Measurements from ENCODE around the gene DOCK7. TPM values are rescaled to one million over a fixed set of nuclear protein-coding genes. Genes with fewer than 3 reads are reported as not detected.
A peak's percentile ranks its signal among the peaks of the same experiment; 100 is the strongest.

DOCK7 gene
- polyA plus RNA-seq, 1 experiment: 56.5 TPM

- no peak for TF ChIP-seq CTCF (IDR thresholded peaks at IDR 0.05; ENCODE audit: insufficient read depth, low read depth, low read length)
- ChIA-PET POLR2A (no interaction called here), CTCF (no interaction called here)
- H3K36me3 ChIP-seq (ENCODE audit: control insufficient read depth, insufficient read depth, low read length): 0 out of 2 replicates have a peak, but pooled peaks cover 1% of the 10 kb centered on the region
- no peak overlapping the region for H3K4me3 ChIP-seq (ENCODE audit: low read depth, low read length)
- DNase-seq (ENCODE audit: low read depth): no peak
- no peaks in the 10 kb centered on the region for H3K27me3 ChIP-seq (ENCODE audit: control insufficient read depth, insufficient read depth, low read length)
Observed at GRCh38 chr1:62516600-62516999, 171.6 kb downstream of the DOCK7 start.

- TF ChIP-seq CTCF (IDR thresholded peaks at IDR 0.05; ENCODE audit: insufficient read depth, low read depth, low read length): no peak
- ChIA-PET CTCF (interaction anchor here (1.4 to 1.6 kb wide), 2 partner anchors 11 to 232 kb away, joined by 4 to 8 read pairs; no protein-coding TSS in a partner anchor), POLR2A (no interaction called here)
- Histone ChIP-seq H3K4me3 (ENCODE audit: low read depth, low read length) (no peak overlapping the region), H3K36me3 (ENCODE audit: control insufficient read depth, insufficient read depth, low read length) (peaks cover 1% of the 10 kb centered on the region; the same call in 1 of the 2 replicates), H3K27me3 (ENCODE audit: control insufficient read depth, insufficient read depth, low read length) (no peaks in the 10 kb centered on the region)
- no peak for DNase-seq (ENCODE audit: low read depth)
Observed at GRCh38 chr1:62514746-62515423, 173.3 kb downstream of the DOCK7 start.

- CTCF ChIA-PET: interaction anchor here (0.9 to 8.6 kb wide), 3 partner anchors 14 to 233 kb away, joined by 3 to 53 read pairs (median 6); no protein-coding TSS in a partner anchor
- TF ChIP-seq CTCF (IDR thresholded peaks at IDR 0.05; ENCODE audit: insufficient read depth, low read depth, low read length): no peak
- H3K36me3 ChIP-seq (ENCODE audit: control insufficient read depth, insufficient read depth, low read length): peaks cover 1% of the 10 kb centered on the region; the same call in 1 of the 2 replicates
- POLR2A ChIA-PET: no interaction called here
- H3K4me3 ChIP-seq (ENCODE audit: low read depth, low read length): no peak overlapping the region
- H3K27me3 ChIP-seq (ENCODE audit: control insufficient read depth, insufficient read depth, low read length): no peaks in the 10 kb centered on the region
- no peak for DNase-seq (ENCODE audit: low read depth)
Observed at GRCh38 chr1:62513013-62513412, 175.2 kb downstream of the DOCK7 start.

- no peak for TF ChIP-seq CTCF (IDR thresholded peaks at IDR 0.05; ENCODE audit: insufficient read depth, low read depth, low read length)
- POLR2A ChIA-PET: no interaction called here
- CTCF ChIA-PET: interaction anchor here (0.8 to 8.6 kb wide), 4 partner anchors 9 to 239 kb away, joined by 3 to 53 read pairs (median 4); no protein-coding TSS in a partner anchor
Observed at GRCh38 chr1:62509028-62509427, 179.2 kb downstream of the DOCK7 start.

GRCh38 chr1:62508187-62508758, 179.9 kb downstream of the DOCK7 start:
- peak; percentile 66 for TF ChIP-seq CTCF (IDR thresholded peaks at IDR 0.05; ENCODE audit: insufficient read depth, low read depth, low read length)
- Histone ChIP-seq H3K27me3 (ENCODE audit: control insufficient read depth, insufficient read depth, low read length) (no peaks in the 10 kb centered on the region), H3K4me3 (ENCODE audit: low read depth, low read length) (no peak overlapping the region), H3K36me3 (ENCODE audit: control insufficient read depth, insufficient read depth, low read length) (peaks cover 1% of the 10 kb centered on the region; the same call in 1 of the 2 replicates)
- DNase-seq (ENCODE audit: low read depth): peak; percentile 16
- POLR2A ChIA-PET: no interaction called here
- CTCF ChIA-PET: interaction anchor here (0.6 to 8.6 kb wide), 11 partner anchors 8 to 246 kb away, joined by 3 to 53 read pairs (median 3); no protein-coding TSS in a partner anchor

More at GRCh38 chr1:62509028-62509427, 179.2 kb downstream of the DOCK7 start:
- no peak overlapping the region for H3K4me3 ChIP-seq (ENCODE audit: low read depth, low read length)
- no peaks in the 10 kb centered on the region for H3K27me3 ChIP-seq (ENCODE audit: control insufficient read depth, insufficient read depth, low read length)
- peaks cover 1% of the 10 kb centered on the region; the same call in 1 of the 2 replicates for H3K36me3 ChIP-seq (ENCODE audit: control insufficient read depth, insufficient read depth, low read length)
- DNase-seq (ENCODE audit: low read depth): no peak
